ENCODE data around the gene MISP. TPM values are rescaled to one million over a fixed set of nuclear protein-coding genes. Genes with fewer than 3 reads are reported as not detected.
A peak's percentile ranks its signal among the peaks of the same experiment; 100 is the strongest.

MISP gene
- total RNA-seq, 4 donors from 2014 or later, result 0.11 to 1.3 (median 1.0) TPM; not detected in 1

- WGBS, 2 donors, result 69 to 70% methylated on average over 5 to 8 of the region's 8 CpGs
- Histone ChIP-seq H3K36me3 (no peaks in the 10 kb centered on the region), H3K27ac (peak overlapping the region in 3 of 4 donors; percentile 37 to 85 (median 80)), H3K9me3 (peaks cover 0 to 9% (median 0%) of the 10 kb centered on the region in 3 donors), H3K27me3 (peaks cover 0 to 33% (median 0%) of the 10 kb centered on the region in 4 donors), H3K4me1 (peaks cover 16 to 40% (median 20%) of the 10 kb centered on the region in 3 donors), H3K4me3 (no peak overlapping the region)
- intact Hi-C loops (cut with DNase I), result no loop called here
- no peak for DNase-seq
- TF ChIP-seq POLR2A (IDR thresholded peaks at IDR 0.05), result no peak
Measured at GRCh38 chr19:711254-711653, 39.7 kb upstream of the MISP start.

DNA sequence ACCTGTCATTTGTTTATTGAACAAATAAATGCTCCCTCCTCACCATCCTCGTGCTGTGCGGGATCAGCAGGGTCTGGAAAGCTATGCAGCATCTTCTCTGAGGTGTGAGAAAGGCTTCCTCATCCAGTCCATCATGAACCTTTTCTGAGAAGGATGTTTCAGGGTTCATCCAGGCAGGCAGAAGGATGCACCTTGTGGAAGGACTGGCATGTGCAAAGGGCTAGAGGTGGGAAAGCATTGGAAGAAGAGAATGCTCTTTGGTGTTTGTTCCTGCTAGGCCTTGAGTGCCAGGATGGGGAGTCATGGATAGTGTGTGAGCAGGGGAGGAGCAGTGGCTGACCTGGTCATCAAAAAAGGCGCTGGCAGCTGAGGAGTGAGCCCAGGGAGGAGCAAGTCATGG lies 35.6 kb upstream of the MISP start:
- Histone ChIP-seq H3K27me3 (peaks cover 0 to 27% (median 1%) of the 10 kb centered on the region in 4 donors), H3K9me3 (peaks cover 0 to 9% (median 0%) of the 10 kb centered on the region in 3 donors), H3K4me1 (peaks cover 11 to 29% (median 14%) of the 10 kb centered on the region in 3 donors), H3K4me3 (no peak overlapping the region), H3K36me3 (no peaks in the 10 kb centered on the region), H3K27ac (no peak overlapping the region)
- no peak for TF ChIP-seq POLR2A (IDR thresholded peaks at IDR 0.05)
- TF ChIP-seq, protein P1, sequence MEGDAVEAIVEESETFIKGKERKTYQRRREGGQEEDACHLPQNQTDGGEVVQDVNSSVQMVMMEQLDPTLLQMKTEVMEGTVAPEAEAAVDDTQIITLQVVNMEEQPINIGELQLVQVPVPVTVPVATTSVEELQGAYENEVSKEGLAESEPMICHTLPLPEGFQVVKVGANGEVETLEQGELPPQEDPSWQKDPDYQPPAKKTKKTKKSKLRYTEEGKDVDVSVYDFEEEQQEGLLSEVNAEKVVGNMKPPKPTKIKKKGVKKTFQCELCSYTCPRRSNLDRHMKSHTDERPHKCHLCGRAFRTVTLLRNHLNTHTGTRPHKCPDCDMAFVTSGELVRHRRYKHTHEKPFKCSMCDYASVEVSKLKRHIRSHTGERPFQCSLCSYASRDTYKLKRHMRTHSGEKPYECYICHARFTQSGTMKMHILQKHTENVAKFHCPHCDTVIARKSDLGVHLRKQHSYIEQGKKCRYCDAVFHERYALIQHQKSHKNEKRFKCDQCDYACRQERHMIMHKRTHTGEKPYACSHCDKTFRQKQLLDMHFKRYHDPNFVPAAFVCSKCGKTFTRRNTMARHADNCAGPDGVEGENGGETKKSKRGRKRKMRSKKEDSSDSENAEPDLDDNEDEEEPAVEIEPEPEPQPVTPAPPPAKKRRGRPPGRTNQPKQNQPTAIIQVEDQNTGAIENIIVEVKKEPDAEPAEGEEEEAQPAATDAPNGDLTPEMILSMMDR (IDR thresholded peaks at IDR 0.05), result no peak
- no peak for DNase-seq
- intact Hi-C loops (cut with DNase I), result no loop called here
- 83 to 94% methylated on average over 3 of the region's 3 CpGs for WGBS, 2 donors

GRCh38 chr19:718251-718951 lies 32.5 kb upstream of the MISP start:
- H3K27ac ChIP-seq, result peak overlapping the region; percentile 14 to 87 (median 70)
- H3K9me3 ChIP-seq, result peaks cover 0 to 9% (median 0%) of the 10 kb centered on the region in 3 donors
- WGBS, 2 donors, result 66 to 82% methylated on average over 8 to 12 of the region's 23 CpGs
- H3K4me3 ChIP-seq, result peak overlapping the region in 2 of 4 donors; percentile 18 to 43
- H3K27me3 ChIP-seq, result peaks cover 0 to 30% (median 1%) of the 10 kb centered on the region in 4 donors
- intact Hi-C loops (cut with DNase I), result no loop called here
- H3K36me3 ChIP-seq, result no peaks in the 10 kb centered on the region
- TF ChIP-seq, protein P1 (IDR thresholded peaks at IDR 0.05), result no peak
- no peak for TF ChIP-seq POLR2A (IDR thresholded peaks at IDR 0.05)
- DNase-seq, result no peak
- H3K4me1 ChIP-seq, result peaks cover 12 to 35% (median 15%) of the 10 kb centered on the region in 3 donors

GRCh38 chr19:718991-719512 lies 31.9 kb upstream of the MISP start:
- no peaks in the 10 kb centered on the region for H3K36me3 ChIP-seq
- H3K4me1 ChIP-seq, result peaks cover 12 to 35% (median 15%) of the 10 kb centered on the region in 3 donors
- peaks cover 0 to 9% (median 0%) of the 10 kb centered on the region in 3 donors for H3K9me3 ChIP-seq
- H3K4me3 ChIP-seq, result peak overlapping the region in 2 of 4 donors; percentile 18 to 43
- peak overlapping the region; percentile 14 to 87 (median 70) for H3K27ac ChIP-seq
- peaks cover 0 to 30% (median 1%) of the 10 kb centered on the region in 4 donors for H3K27me3 ChIP-seq
- no peak for DNase-seq
- 33 to 40% methylated on average over 3 to 4 of the region's 54 CpGs for WGBS, 2 donors
- TF ChIP-seq, protein P1 (IDR thresholded peaks at IDR 0.05), result no peak
- TF ChIP-seq POLR2A (IDR thresholded peaks at IDR 0.05), result no peak
- intact Hi-C loops (cut with DNase I), result no loop called here

GRCh38 chr19:719636-720344 lies 31.1 kb upstream of the MISP start:
- no peak for DNase-seq
- peak overlapping the region in 2 of 4 donors; percentile 18 to 43 for H3K4me3 ChIP-seq
- WGBS, 2 donors, result no CpG with 5 or more reads among the region's 79 CpGs
- peak overlapping the region in 3 of 4 donors; percentile 70 to 87 (median 70) for H3K27ac ChIP-seq
- H3K27me3 ChIP-seq, result peaks cover 0 to 30% (median 1%) of the 10 kb centered on the region in 4 donors
- H3K9me3 ChIP-seq, result peaks cover 0 to 9% (median 0%) of the 10 kb centered on the region in 3 donors
- no peaks in the 10 kb centered on the region for H3K36me3 ChIP-seq
- peaks cover 12 to 35% (median 15%) of the 10 kb centered on the region in 3 donors for H3K4me1 ChIP-seq
- intact Hi-C loops (cut with DNase I), result no loop called here
- TF ChIP-seq, protein P1 (IDR thresholded peaks at IDR 0.05), result no peak
- TF ChIP-seq POLR2A (IDR thresholded peaks at IDR 0.05), result no peak
